Body of pancreas (tissue), 4 donors: ENCODE measurements around the gene TCAP.

Source experiments
- CTCF ChIP-seq, 7 experiments: fragments of 450-650 bp in 4 of 7; fragments of 200-600 bp in 3 of 7; sonication (generic) in 3 of 7; IDR thresholded peaks; one replicate each; pipeline ENCODE4 v1.5.1; 2016 to 2019; ENCODE audit warnings: antibody characterized with exemption in 7 of 7
- POLR2A ChIP-seq, 3 donors: fragments of 450-650 bp; IDR thresholded peaks; one replicate each; pipeline ENCODE4 v1.6.1; 2016; ENCODE audit warnings: antibody characterized with exemption in 3 of 3, mild to moderate bottlenecking in 2 of 3

GRCh38 chr17:39709319-39709997 is 44.3 kb downstream of the TCAP start:
- no peak for TF ChIP-seq CTCF (IDR thresholded peaks at IDR 0.05)
- no peak for TF ChIP-seq POLR2A (IDR thresholded peaks at IDR 0.05)
